Hematopoietic multipotent progenitor cell treated with erythropoietin and hydrocortisone succinate and interleukin-3 and kit ligand, for 15 days (in vitro differentiated cells): ENCODE measurements around the gene IKZF3.
"Not testable (repeated sequence)": the region's sequence is repeated elsewhere in the genome, so short reads cannot be mapped to it uniquely, and the experiment has no call there.

Experiments used
- DNase-seq: peaks from one replicate; pipeline ENCODE4 v3.0.0-alpha.2; 2015; ENCODE audit warnings: low spot score

IKZF3 gene

DNA sequence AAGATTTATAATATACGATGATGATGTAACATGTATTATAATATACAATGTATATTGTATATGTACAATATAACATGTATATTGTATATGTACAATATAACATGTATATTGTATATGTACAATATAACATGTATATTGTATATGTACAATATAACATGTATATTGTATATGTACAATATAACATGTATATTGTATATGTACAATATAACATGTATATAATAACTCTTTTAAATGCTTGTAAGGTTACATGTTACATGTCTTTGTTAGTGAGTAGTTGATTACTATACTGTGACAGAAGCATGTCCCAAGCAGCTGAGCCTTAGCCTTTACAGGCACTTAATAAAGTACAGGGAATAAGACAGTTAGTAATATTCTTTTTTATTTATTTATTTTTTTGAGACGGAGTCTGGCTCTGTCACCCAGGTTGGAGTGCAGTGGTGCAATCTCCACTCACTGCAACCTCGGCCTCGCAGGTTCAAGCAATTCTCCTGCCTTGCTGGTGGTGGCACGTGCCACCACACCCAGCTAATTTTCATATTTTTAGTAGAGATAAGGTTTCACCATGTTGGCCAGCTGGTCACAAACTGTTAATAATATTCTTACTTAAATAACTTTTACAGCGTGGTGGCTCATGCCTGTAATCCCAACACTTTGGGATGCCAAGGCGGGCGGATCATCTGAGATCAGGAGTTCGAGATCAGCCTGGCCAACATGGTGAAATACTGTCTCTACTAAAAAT lies 8.0 kb downstream of the IKZF3 start:
- not testable (repeated sequence) for DNase-seq

DNA sequence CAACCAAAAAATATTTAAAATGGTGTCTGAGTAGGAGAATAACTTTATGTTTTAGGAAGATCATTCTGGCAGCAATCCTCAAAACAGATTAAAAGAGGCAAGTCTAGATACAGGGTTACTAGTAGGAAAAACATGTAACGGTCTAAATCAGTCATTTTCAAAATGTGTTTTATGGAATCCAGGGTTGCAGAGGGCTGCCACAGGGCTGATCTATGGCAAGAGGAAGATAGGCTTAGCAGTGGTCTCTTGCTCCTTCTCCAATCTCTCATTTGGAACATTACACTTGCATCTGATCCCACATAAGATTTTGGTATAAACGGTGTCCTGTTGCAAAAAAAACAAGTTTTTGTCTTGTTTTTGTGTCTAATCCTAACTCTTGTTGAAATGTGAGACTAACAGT lies 9.2 kb downstream of the IKZF3 start:
- no peak for DNase-seq

DNA sequence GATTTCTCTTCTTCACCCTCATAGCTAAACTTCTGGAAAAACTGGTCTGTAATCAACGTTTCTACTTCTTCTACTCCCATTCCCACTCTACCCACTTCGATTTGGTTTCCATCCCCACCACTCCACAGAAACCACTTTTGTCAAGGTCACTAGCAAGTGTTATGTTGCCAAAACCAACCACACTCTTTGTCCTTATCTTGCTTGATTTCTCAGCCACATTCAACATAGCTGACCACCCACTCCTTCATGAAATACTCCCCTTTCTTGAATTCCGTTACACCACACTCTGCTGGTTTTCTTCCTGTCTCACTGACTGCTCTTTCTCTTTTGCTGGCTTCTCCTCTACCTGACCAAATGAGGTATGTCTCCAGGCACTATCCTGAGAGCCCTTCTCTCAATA lies 11.9 kb downstream of the IKZF3 start:
- no peak for DNase-seq

DNA sequence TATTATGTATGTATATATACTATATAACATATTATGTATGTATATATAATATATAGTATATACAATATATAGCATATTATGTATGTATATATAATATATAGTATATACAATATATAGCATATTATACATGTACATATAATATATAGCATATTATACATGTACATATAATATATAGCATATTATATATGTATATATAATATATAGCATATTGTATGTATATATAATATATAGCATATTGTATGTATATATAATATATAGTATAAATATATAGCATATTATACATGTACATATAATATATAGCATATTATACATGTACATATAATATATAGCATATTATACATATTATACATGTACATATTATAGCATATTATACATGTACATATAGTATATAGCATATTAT lies 13.9 kb downstream of the IKZF3 start:
- not testable (repeated sequence) for DNase-seq

DNA sequence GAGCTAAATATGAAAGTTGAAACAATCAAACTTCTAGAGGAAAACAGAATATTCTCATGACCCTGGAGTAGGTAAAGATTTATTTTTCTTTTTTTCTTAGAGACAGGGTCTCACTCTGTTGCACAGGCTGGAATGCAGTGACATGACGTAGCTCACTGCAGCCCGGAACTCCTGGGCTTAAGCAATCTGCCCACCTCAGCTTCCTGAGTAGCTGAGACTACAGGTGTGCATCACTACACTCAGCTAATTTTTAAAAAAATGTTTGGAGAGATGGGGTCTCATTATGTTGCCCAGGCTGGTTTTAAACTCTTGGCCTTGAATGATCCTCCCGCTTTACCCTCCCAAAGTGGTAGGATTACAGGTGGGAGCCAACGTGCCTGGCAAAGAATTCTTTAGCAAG lies 15.5 kb downstream of the IKZF3 start:
- no peak for DNase-seq

DNA sequence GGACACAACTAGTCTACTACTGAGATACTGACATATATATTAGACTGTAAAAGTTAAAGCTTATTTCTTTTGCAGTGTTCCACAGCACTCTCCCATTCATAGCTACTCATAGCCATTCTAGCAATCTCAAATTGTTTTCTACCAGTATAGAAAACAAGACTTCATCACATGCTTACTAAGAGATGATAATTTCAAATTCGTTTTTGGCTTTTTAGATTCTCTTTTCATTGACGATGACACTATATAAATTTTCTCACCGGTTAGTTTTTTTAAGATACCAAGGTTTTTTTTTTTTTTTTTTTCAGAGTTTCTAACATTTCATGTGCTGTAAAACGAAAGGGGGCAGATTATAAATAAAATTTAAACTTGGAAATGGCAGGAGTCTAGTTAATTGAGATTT lies 17.9 kb downstream of the IKZF3 start:
- DNase-seq = no peak

DNA sequence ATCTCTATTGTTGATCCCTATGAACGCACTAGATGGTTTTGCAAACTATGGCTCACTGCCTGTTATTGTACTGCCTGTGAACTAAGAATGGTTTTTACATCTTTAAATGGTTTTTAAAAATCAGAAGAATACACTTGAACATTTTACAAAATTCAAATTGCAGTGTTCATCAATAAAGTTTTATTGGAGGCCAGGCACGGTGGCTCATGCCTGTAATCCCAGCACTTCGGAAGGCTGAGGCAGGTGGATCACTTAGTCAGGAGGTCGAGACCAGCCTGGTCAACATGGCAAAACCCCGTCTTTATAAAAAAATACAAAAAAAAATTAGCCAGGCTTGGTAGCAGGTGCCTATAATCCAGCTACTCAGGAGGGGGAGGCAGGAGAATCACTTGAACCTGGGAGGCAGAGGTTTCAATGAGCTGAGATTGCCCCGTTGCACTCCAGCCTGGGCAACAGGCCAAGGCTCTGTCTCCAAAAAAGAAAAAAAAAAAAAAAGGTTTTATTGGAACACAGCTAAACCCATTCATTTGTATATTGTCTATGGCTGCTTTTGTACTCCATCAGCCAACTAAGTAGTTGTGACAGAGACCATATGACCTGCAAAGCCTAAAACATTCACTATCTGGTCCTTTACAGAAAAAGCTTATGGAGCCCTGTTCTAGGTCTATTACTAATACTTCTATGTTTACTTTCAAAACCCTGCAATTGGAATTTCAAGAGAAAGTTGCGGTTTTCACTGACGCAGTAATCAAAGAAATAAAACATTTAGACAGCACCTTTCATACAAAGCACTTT lies 18.9 kb downstream of the IKZF3 start:
- DNase-seq = no peak

DNA sequence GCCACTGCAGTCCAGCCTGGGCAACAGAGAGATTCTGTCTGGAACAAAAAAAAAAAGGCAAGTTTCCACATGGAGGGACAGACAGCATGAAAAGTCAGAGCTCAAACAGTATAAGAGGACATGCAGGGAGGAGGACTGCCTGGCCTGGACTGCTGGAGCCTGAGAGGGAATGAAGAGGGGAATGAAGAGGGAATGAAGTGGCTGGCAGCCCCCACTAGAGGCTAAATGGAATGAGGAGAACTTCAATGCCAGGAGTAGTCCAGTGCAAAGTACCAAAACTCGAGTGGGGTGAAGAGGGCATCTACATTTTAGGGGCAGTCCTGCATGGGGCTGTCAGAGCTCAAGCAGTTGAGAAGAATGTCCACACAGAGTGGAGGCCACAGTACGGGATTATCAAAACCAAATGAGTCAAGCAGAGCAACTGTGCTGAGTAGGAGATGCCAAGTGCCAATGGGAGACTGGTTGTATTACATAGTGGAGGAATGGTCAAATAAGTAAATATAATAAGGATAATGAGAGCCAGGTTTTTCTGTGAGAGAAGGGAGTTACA lies 22.9 kb downstream of the IKZF3 start:
- no peak for DNase-seq

DNA sequence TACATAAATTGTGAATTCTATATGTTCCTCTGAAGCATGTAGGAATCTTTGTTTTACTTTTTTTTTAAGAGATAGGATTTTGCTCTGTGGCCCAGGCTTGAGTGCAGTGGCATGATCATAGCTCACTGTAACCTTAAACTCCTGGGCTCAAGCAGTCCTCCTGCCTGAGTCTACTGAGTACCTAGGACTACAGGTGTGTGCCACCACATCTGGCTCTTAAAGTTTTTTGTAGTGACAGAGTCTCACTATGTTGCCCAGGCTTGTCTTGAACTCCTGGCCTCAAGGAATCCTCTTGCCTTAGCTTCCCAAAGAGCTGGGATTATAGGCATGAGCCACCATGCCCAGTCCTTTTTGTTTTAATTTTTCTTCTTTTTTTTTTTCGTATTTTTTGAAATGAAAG lies 25.3 kb downstream of the IKZF3 start:
- DNase-seq = no peak

DNA sequence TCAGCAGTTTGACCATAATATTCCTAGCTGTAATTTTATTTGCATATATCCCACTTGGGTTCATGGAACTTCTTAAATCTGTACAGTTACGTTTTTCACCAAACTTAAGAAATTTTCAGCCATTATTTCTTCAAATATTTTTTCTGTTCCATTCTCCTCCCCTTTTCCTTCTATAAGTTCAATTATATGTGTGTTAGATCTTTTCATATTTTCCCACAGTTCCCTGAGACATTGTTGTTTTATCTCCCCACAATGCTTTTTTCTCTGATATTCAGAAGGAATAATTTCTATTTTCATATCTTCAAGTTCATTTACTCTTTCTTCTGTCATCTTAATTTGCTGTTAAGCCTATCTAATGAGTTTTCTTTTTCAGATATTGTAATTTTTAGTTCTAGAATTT lies 26.1 kb downstream of the IKZF3 start:
- no peak for DNase-seq

DNA sequence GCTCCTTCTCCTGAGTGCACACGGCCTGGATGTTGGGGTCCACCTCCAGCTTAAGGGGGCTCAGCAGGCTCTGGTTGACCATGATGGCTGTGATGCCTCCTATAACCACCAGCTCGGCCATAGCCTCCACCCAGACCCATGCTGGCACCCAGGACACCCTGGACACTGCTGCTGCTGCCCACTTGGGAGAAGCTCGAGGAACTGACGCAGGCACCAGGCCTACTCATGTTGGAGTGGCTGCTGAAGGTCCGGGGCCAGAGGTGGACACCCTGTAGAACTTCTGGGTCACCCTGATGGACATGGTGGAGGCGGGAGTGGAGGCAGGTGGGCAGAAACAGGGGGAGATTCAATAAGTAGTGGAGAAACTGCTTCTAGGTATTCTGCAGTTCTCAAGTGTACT lies 28.0 kb downstream of the IKZF3 start:
- DNase-seq = no peak

DNA sequence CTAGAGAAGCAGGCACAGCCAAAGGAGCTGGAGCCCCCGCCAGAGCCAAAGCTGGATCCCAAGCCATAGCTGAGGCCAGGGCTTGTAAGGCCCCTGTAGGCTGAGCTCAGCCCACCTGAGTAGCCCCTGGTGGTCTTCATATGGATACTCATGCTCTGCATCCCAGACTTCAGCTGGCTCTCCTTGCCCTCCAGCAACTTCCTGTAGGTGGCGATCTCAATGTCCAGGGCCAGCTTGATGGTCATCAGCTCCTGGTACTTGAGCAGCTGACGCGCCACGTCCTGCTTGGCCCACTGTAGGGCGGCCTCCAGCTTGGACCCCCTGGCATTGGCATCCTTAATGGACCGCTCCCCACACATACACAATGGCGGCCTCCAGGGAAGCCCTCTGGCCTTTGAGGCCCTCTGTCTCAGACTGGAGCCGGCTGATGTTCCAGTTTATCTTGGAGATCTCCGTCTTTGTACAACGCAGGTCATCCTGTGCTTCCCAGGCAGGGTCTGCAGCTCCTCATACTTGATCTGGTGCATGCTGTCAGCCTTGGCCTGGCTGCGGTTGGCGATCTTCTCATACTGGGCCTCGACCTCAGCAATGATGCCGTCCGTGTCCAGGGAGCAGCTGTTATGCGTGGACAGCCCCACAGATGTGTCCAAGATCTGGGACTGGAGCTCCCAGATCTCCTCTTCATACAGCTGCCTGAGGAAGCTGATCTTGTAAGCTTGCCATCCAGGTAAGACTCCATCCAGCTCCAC lies 28.9 kb downstream of the IKZF3 start:
- DNase-seq = no peak

DNA sequence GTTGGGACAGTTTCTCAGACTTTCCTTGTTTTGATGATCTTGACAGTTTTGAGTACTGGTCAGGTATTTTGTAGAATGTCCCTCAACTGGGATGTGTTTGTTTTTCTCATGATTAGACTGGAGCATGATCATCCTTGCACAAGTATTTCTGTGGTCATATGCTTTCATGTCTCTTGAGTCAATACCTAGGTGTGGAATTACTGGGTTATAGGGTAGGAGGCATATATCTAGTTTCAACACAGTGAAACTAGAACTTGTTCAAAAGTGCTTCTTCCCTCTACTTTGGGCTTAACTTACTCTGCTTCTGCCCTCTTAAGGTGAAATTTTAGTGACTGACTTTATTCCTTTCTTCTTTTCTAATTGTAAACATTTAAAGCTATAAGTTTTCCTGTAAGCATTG lies 30.1 kb downstream of the IKZF3 start:
- DNase-seq = no peak

DNA sequence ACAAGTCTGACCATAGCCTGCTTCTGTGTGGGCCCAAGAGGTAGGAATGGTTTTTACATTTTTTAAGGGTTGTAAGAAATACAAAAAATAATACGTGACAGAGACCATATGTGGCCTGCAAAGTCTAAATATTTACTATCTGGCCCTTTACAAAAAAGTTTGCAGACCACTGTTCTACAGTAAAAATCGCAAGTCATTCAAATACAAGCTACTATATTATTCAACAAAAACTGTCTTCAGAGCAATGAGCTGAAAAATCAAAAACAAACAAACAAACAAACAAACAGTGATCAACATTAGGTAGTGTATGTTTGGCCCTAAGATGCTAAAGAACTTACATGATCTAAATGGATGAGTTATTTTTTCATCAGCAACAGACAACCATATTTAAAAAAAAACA lies 32.5 kb downstream of the IKZF3 start:
- DNase-seq = no peak

DNA sequence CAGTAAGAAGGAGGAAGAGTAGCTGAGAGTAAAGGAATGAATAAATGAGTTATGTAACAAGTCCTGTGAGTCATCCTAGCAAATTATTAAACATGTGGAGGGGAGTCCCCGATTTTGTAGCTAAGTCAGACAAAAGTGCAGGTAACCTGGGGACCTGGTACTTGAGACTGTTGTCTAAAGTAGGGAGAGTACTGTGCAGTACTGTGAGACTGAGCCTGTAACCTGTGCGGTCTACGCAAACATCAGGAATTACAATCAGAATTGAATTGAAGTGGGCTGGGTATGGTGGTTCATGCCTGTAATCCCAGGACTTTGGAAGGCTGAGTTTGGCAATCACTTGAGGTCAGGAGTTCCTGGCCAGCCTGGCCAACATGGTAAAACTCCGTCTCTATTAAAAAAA lies 35.7 kb downstream of the IKZF3 start:
- no peak for DNase-seq

DNA sequence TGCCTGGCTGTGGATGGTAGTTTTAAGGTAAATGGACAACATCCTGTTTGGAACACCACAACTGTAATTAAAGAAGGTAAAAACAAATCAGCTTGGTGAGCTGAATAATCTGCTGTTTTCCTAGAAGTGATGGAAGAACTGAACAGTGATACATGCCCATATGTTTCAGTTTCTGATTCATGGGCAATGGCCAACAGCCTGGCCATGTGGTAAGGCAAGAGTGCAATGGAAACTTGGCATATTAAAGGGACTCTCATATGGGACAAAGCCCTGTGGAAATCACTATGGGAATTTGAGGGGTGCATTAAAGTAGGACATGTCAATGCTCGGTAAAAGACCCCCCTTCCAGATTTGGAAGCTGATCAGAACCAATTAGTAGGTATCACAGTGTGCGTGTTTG lies 37.8 kb downstream of the IKZF3 start:
- DNase-seq = no peak

DNA sequence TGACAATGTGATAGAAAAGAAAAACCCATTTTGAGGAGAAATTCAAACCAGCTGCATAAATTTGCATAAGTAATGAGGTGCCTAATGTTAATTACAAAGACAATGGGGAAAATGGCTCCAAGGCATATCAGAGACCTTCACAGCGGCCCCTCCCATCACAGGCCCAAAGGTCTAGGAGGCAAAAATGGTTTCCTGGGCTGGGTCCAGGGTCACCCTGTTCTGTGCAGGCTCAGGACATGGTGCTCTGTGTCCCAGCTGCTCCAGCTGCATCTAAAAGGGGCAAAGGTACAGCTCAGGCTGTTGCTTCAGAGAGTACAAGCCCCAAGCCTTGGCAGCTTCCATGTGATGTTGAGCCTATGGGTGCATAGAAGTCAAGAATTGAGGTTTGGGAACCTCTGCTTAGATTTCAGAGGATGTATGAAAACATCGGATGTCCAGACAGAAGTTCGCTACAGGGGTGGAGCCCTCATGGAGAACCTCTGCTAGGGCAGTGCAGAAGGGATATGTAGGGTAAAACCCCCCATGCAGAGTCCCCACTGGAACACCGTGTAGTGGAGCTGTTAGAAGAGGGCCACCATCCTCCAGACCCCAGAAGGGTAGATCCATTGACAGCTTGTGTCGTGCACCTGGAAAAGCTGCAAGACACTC lies 40.6 kb downstream of the IKZF3 start:
- DNase-seq = no peak

DNA sequence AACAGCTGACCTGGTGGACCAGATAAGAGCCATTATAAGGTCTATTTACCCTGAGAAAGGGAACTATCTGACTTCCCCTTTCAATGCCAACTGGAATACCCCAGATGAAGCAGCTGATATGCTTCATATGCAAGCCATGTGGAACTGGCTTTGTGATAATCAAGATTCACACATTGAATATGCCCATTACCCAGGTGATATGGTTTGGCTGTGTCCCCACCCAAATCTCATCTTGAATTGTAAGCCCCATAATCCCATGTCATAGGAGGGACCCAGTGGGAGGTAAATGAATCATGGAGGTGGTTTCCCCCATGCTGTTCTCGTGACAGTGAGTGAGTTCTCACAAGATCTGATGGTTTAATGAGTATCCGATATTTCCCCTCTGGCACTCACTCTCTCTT lies 42.1 kb downstream of the IKZF3 start:
- no peak for DNase-seq

DNA sequence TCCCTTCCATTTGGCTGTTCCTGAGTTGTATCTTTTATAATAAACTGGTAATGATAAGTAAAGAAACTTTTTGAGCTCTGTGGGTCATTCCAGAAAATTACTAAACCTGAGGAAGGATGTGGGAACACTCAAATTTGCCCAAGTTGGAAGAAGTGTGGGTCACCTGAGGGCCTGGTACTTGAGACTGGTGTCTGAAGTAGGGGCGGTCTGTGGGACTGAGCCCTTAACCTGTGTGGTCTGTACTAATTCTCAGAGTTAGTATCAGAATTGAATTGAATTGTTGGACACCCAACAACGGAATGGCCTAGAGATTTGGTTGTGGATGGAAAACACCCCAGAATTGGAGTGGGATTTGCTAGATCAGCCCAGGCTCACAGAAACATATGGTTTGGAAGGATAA lies 43.1 kb downstream of the IKZF3 start:
- no peak for DNase-seq

DNA sequence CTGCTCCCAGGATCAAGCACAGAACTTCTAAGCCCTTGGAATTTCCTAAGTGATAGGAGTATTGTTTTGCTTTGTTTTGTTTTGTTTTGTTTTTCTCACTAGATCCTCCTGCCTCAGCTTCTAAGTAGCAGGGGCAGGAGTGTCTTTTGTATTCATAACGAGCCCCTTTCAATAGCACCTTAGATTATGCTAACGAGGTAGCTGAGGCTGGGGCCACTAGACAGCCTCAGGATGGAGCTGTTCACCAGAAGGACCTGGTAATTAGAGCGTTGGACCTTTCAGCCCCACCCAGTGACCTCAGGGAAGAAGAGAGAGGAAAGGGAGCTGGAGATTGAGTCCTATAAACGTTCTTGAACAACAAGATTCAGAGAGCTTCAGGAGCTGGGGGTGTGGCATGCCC lies 43.6 kb downstream of the IKZF3 start:
- no peak for DNase-seq

DNA sequence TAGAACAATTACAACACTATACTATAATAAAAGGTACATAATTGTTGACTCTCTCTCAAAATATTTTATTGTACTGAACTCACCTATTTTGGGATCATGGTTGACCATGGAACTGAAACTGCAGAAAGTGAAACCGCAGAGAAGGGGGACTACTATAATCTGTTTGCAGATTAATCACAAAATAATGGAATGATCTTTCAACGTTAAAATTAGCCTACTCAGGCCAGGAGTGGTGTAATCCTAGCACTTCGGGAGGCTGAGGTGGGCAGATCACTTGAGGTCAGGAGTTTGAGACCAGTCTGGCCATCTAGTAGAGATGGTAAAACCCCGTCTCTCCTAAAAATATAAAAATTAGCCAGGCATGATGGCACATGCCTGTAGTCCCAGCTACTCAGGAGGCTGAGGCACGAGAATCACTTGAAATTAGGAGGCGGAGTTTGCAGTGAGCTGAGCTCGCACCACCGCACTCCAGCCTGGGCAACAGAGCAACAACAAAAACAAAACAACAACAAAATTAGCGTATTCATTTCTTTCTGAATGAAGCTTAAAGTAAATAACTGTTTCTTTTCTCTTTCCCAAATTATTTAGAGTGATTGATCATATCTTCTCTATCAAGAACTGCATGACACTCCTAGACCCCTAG lies 45.6 kb downstream of the IKZF3 start:
- no peak for DNase-seq

DNA sequence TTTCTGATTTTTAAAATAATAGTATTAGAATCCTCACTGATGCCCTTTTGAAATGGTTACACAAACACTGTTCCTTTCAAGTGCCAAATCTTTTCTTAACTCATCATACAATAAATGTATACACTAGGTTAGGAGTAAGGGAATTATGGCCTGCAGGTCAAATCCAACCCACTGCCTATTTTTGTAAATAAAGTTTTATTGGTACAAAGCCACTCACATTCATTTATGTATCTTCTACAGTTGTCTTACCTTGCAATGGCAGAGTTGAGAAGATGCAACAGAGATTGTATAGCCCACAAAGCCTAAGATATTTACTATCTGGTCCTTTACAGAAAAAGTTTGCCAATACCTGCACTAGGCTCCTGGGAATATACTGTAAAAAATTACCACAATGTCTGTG lies 47.8 kb downstream of the IKZF3 start:
- no peak for DNase-seq
